Activated CD8-positive, alpha-beta memory T cell treated with anti-CD3 and anti-CD28 coated beads, Interleukin-2, amount 50 U/mL, for 24 hours (primary cell): ENCODE measurements around the gene NPS.

Source experiments
- DNase-seq: peaks from one replicate; pipeline ENCODE4 v3.0.0-alpha.2; 2020; ENCODE audit errors: extremely low read depth

Gene NPS, protein sequence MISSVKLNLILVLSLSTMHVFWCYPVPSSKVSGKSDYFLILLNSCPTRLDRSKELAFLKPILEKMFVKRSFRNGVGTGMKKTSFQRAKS

DNA sequence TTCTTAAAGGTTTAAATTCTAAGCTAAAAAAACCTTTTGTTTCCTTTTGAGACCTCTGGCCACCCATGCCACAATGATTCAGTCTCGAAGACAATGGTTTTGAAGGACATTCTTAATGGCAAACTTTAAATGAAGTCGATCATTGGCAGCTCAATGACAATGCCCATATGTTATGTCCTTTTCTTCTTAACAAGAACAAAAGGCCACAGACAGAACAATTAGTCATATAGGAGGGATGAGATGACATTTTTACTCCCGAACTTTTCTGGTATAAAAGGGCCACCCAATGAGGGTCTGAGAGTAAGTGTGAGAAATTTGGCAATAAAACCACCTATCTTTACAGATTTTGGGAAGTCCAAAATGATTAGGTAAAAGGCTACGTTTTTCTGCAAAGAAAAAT, at the start of gene NPS:
Gene NPS (plus strand): TSS at position 301 of the 400 bp plus-strand sequence. CDS start 60 bp downstream, at position 361.
- DNase-seq = no peak

GRCh38 chr10:127500127-127500526, 49.0 kb upstream of the NPS start:
- DNase-seq = no peak

DNA sequence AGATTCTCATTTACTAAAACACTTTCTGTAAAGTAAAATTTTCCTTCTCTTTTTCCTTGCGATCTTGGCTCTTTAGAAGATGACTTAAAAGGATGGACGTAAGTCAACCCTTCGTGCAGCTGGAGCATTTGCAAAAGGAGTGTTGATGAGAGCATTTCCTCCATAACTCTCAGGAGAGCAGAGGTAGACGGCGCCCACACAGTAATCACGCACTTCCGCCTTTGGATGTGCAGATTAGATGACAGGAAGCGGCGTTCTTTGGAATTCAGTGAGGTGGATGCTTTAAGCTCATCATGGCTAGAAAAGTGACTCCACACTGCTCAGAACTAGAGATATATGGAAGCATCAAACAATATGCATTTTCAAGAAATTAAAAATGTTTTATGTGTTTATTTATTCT, 43.0 kb upstream of the NPS start:
- no peak for DNase-seq

GRCh38 chr10:127522298-127522697, 26.8 kb upstream of the NPS start:
- DNase-seq = no peak

GRCh38 chr10:127523476-127523875, 25.6 kb upstream of the NPS start:
- no peak for DNase-seq

DNA sequence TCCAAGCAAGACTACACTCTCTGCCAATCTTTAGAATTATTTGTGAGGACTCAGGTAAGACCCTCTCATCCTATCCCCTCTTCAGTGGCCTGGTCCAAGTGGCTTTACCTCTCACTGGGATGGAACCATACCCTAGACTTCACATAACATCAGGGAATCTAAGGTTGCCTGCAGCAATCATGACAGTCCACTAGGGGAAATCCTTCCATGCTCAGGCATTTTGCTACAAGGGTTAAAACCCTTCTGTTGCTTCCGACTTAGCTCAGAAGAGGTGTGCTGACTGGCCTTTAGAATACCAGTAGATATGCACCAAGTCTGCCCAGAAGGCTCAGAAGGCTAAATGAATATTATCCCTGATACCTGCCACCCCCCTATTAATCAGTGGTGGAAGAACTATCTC, 24.9 kb upstream of the NPS start:
- DNase-seq = no peak

GRCh38 chr10:127524908-127525665, 24.0 kb upstream of the NPS start:
- no peak for DNase-seq

DNA sequence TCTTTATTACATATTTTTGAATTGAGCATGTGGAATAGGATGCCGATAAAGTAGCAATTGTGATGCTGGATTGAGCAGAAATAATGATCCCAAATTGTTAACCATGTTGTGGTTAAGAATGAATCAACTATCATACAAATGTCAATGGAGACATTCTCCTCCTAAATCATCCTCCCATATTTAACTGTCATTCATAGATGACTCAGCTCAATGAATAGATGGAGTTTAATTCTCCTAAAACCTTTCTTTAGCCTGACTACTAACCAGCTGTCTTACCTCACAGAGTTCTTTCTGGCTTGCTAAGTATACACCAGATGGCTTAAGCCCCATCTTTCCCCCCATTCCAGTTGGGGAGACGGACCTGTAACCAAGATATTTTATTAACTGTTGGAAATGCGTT, 23.4 kb upstream of the NPS start:
- no peak for DNase-seq

DNA sequence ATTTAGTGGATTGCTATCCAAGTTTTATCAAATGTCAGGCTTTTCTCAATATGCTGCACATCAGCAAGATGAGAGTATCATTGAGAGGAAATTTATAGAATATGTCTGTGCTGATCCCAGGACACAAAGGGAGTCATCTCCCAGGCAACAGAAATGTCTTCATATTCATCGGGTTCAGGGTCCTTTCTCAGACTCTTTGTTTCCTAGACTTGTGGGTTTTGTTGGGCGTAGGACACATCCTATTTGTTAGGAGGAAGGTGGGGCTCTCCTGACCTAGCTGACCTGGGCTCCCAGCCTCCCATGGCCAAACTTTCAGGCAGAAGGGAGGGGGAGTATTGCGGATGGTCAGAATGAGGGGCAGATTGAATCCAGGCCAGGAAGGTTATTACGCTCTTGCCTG, 22.9 kb upstream of the NPS start:
- DNase-seq = no peak

DNA sequence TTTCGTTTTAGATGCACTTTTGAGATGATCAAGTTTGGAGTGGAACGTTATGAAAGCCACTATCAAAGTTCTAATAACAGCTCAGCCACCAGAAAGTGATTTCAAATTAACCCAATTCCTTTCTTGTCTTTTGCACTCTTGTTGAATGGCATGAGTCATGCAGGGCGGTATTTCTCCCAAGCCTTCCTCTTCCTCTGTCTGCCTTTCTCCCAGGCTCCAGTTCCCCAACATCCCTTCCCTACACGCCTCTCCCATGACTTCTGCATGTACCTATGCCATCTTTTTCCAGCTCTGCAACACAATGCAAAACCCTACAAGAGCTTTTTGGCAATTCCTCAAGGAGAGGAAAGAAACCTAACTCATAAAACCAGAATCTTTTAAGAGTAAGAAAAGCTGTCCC, 21.8 kb upstream of the NPS start:
- DNase-seq = no peak

- DNase-seq = no peak
These were observed 21.2 kb upstream of the NPS start for GRCh38 chr10:127527891-127528290.

DNA sequence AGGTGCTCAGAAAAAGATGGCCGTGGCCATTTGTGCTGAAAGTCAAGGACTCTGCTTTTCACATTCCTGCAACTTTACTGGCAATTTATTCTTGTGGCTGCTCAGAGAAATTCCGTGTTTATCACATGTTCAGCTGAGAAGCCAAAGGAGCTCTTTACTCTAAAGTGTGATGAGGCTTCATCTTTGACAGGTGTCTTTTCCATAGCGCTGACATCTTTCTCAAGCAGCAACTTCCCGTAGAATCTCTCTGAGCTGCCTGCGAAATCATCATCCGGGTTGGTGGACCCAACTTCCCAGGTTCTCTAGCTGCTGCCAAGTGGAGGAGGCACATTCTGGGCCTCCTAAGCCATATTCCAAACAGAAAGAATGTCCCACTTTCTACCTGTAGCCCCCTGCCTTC, 16.9 kb upstream of the NPS start:
- DNase-seq = no peak

GRCh38 chr10:127532659-127533058, 16.4 kb upstream of the NPS start:
- no peak for DNase-seq

DNA sequence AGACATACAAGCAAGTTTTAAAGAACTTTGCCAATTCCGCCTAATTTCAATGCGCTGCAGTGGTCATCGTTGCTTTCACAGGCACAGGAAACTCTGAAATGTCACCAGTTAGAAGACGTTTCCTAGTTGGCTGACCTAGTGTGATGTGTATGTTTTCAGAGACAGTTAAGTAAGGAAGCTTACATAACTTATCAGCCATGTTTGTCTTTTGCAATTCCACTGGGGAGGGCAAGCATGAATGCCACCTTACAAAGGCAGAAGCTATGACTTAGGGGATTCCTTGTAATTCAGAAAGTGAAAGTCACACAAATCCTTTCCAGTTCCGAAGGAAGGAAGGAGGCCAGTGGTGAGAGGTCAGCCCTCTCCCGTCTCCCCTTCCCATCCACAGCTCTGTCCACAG, 15.0 kb upstream of the NPS start:
- no peak for DNase-seq

GRCh38 chr10:127534496-127534895, 14.6 kb upstream of the NPS start:
- DNase-seq = no peak

GRCh38 chr10:127535802-127536515, 13.2 kb upstream of the NPS start:
- no peak for DNase-seq

- DNase-seq = no peak
These were observed 11.9 kb upstream of the NPS start for GRCh38 chr10:127536972-127537760.

DNA sequence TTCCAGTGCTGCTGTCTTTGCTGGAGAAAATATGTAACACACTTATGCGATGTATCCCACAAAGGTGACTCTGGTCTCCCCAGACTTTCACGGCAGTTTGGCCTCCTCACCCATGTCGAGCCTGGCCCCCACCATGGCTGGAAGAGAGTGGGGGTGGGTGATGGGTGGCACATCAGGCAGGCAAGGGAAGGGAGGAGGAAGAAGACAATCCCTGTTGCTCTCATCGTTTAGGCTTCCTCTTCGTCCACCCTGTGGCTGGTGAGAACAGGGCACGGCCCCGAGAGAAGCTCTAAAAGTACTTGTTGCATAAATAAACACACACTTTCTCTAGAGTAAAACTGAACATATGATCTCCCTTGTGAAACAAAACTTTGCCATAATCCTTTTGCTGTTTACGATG, 11.2 kb upstream of the NPS start:
- DNase-seq = no peak

- no peak for DNase-seq
These were observed 1.1 kb upstream of the NPS start for GRCh38 chr10:127548022-127548421.

DNA sequence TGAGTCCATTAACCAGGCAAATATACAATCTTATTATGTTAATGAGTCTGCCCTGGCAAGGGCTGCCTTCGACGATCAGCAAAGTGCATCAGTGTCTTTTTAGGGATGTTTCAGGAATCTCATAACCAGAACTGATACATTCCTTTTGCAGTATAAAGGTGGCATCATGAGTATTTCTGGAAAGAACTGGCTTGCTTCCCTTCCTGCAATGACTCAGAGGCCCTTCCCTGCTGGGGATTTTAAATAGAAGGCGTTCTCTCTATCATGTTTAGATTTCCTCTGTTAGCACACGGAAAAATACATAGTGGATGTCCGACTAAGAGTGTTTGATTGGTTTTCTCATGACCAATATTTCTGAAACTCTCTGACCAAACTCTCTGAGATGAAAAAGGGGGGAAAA, 1.8 kb downstream of the NPS start:
- DNase-seq = no peak

- no peak for DNase-seq
These were observed 3.3 kb downstream of the NPS start for GRCh38 chr10:127552446-127552845.

- DNase-seq = no peak
These were observed 4.3 kb downstream of the NPS start for GRCh38 chr10:127553417-127553816.

GRCh38 chr10:127556916-127557315, 7.8 kb downstream of the NPS start:
- DNase-seq = no peak
